IPS-NIHi7 (cell line): ENCODE measurements around the gene TNFSF13.
"Not testable (repeated sequence)": the region's sequence is repeated elsewhere in the genome, so short reads cannot be mapped to it uniquely, and the experiment has no call there.

Experiments
- DNase-seq: peaks from one replicate; pipeline ENCODE4 v3.0.0; 2012; ENCODE audit warnings: mixed read lengths; ENCODE audit errors: extremely low spot score

The TNFSF13 gene

GRCh38 chr17:7589891-7590691 is 31.5 kb downstream of the TNFSF13 start, which contains the start of gene SOX15:
SOX15 (minus strand) TSS chr17:7590094; CDS start chr17:7589676, 418 bp downstream.
- peak; percentile 73 for DNase-seq

- peak; percentile 83 for DNase-seq
These were observed 32.2 kb downstream of the TNFSF13 start for GRCh38 chr17:7590743-7591142.

- no peak for DNase-seq
These were observed 33.0 kb downstream of the TNFSF13 start for GRCh38 chr17:7591596-7591995.

GRCh38 chr17:7592422-7593021 is 34.0 kb downstream of the TNFSF13 start:
- DNase-seq = no peak

- no peak for DNase-seq
These were observed 34.7 kb downstream of the TNFSF13 start for GRCh38 chr17:7593296-7593695.

GRCh38 chr17:7597561-7597960 is 39.0 kb downstream of the TNFSF13 start:
- not testable (repeated sequence) for DNase-seq

GRCh38 chr17:7606280-7606679 is 47.7 kb downstream of the TNFSF13 start:
- DNase-seq = no peak

- no peak for DNase-seq
These were observed 52.1 kb downstream of the TNFSF13 start for GRCh38 chr17:7610641-7611040.
